ENCODE measurements around the gene TCF12. TPM values are rescaled to one million over a fixed set of nuclear protein-coding genes. Genes with fewer than 3 reads are reported as not detected.

Gene TCF12
- total and polyA plus RNA-seq, 2 of the 8 experiments (the other 6 are each of a cell fraction or from before 2014, with no cell fraction given) = 85.8 to 101 TPM

- no peak for TF ChIP-seq NANOG (IDR thresholded peaks at IDR 0.05; ENCODE audit: insufficient read depth, low read depth, low read length, poor library complexity, severe bottlenecking)
- TF ChIP-seq CREB1 (IDR thresholded peaks at IDR 0.05) = no peak
- no peak for TF ChIP-seq SP1 (IDR thresholded peaks at IDR 0.05; ENCODE audit: low read depth, low read length)
- no peak for TF ChIP-seq BRCA1 (IDR thresholded peaks at IDR 0.05; ENCODE audit: low read depth, low read length)
- no peak for TF ChIP-seq EZH2 (IDR thresholded peaks at IDR 0.05; ENCODE audit: low read depth, low read length, severe bottlenecking)
These were observed 152.2 kb downstream of the TCF12 start (continued) for GRCh38 chr15:57070674-57071073.
